ENCODE data around the gene RHOBTB1.

The RHOBTB1 gene

GRCh38 chr10:60930237-60930636 is 13.7 kb downstream of the RHOBTB1 start:
- no peak overlapping the region for H3K9ac ChIP-seq (ENCODE audit: low read length)
- H3K36me3 ChIP-seq (ENCODE audit: control insufficient read depth, insufficient read depth, low read length) = no peaks in the 10 kb centered on the region
- H3K4me1 ChIP-seq (ENCODE audit: control insufficient read depth, insufficient read depth, low read length) = no peaks in the 10 kb centered on the region
- H3K9me3 ChIP-seq (ENCODE audit: control insufficient read depth, low read length) = no peaks in the 10 kb centered on the region
- no peak overlapping the region for H3K4me3 ChIP-seq (ENCODE audit: low read length)
- no peaks in the 10 kb centered on the region for H3K27me3 ChIP-seq (ENCODE audit: control insufficient read depth, insufficient read depth, low read length)

- Histone ChIP-seq H3K9me3 (ENCODE audit: control insufficient read depth, low read length) (no peaks in the 10 kb centered on the region), H3K27me3 (ENCODE audit: control insufficient read depth, insufficient read depth, low read length) (no peaks in the 10 kb centered on the region), H3K4me1 (ENCODE audit: control insufficient read depth, insufficient read depth, low read length) (no peaks in the 10 kb centered on the region), H3K4me3 (ENCODE audit: low read length) (no peak overlapping the region), H3K36me3 (ENCODE audit: control insufficient read depth, insufficient read depth, low read length) (no peaks in the 10 kb centered on the region), H3K9ac (ENCODE audit: low read length) (no peak overlapping the region)
These were observed 22.4 kb downstream of the RHOBTB1 start for GRCh38 chr10:60921633-60922032.

- Histone ChIP-seq H3K4me1 (ENCODE audit: control insufficient read depth, insufficient read depth, low read length) (no peaks in the 10 kb centered on the region), H3K27me3 (ENCODE audit: control insufficient read depth, insufficient read depth, low read length) (no peaks in the 10 kb centered on the region), H3K9ac (ENCODE audit: low read length) (no peak overlapping the region), H3K36me3 (ENCODE audit: control insufficient read depth, insufficient read depth, low read length) (no peaks in the 10 kb centered on the region), H3K4me3 (ENCODE audit: low read length) (no peak overlapping the region), H3K9me3 (ENCODE audit: control insufficient read depth, low read length) (no peaks in the 10 kb centered on the region)
These were observed 23.5 kb downstream of the RHOBTB1 start for GRCh38 chr10:60920479-60920878.

- Histone ChIP-seq H3K9ac (ENCODE audit: low read length) (no peak overlapping the region), H3K4me3 (ENCODE audit: low read length) (no peak overlapping the region), H3K9me3 (ENCODE audit: control insufficient read depth, low read length) (no peaks in the 10 kb centered on the region), H3K36me3 (ENCODE audit: control insufficient read depth, insufficient read depth, low read length) (no peaks in the 10 kb centered on the region), H3K4me1 (ENCODE audit: control insufficient read depth, insufficient read depth, low read length) (no peaks in the 10 kb centered on the region), H3K27me3 (ENCODE audit: control insufficient read depth, insufficient read depth, low read length) (no peaks in the 10 kb centered on the region)
These were observed 24.4 kb downstream of the RHOBTB1 start for GRCh38 chr10:60919551-60919950.

GRCh38 chr10:60917331-60918280 is 26.4 kb downstream of the RHOBTB1 start:
- Histone ChIP-seq H3K27me3 (ENCODE audit: control insufficient read depth, insufficient read depth, low read length) (no peaks in the 10 kb centered on the region), H3K9ac (ENCODE audit: low read length) (no peak overlapping the region), H3K4me3 (ENCODE audit: low read length) (no peak overlapping the region), H3K9me3 (ENCODE audit: control insufficient read depth, low read length) (no peaks in the 10 kb centered on the region), H3K4me1 (ENCODE audit: control insufficient read depth, insufficient read depth, low read length) (no peaks in the 10 kb centered on the region), H3K36me3 (ENCODE audit: control insufficient read depth, insufficient read depth, low read length) (no peaks in the 10 kb centered on the region)

GRCh38 chr10:60916025-60916424 is 28.0 kb downstream of the RHOBTB1 start:
- peaks cover under 1% of the 10 kb centered on the region for H3K4me1 ChIP-seq (ENCODE audit: control insufficient read depth, insufficient read depth, low read length)
- H3K36me3 ChIP-seq (ENCODE audit: control insufficient read depth, insufficient read depth, low read length) = no peaks in the 10 kb centered on the region
- H3K27me3 ChIP-seq (ENCODE audit: control insufficient read depth, insufficient read depth, low read length) = no peaks in the 10 kb centered on the region
- no peaks in the 10 kb centered on the region for H3K9me3 ChIP-seq (ENCODE audit: control insufficient read depth, low read length)
- no peak overlapping the region for H3K4me3 ChIP-seq (ENCODE audit: low read length)
- H3K9ac ChIP-seq (ENCODE audit: low read length) = no peak overlapping the region

GRCh38 chr10:60914690-60915141 is 29.3 kb downstream of the RHOBTB1 start:
- H3K4me3 ChIP-seq (ENCODE audit: low read length) = no peak overlapping the region
- H3K27me3 ChIP-seq (ENCODE audit: control insufficient read depth, insufficient read depth, low read length) = no peaks in the 10 kb centered on the region
- H3K4me1 ChIP-seq (ENCODE audit: control insufficient read depth, insufficient read depth, low read length) = peaks cover 6% of the 10 kb centered on the region
- no peaks in the 10 kb centered on the region for H3K36me3 ChIP-seq (ENCODE audit: control insufficient read depth, insufficient read depth, low read length)
- H3K9ac ChIP-seq (ENCODE audit: low read length) = no peak overlapping the region
- H3K9me3 ChIP-seq (ENCODE audit: control insufficient read depth, low read length) = no peaks in the 10 kb centered on the region

- Histone ChIP-seq H3K27me3 (ENCODE audit: control insufficient read depth, insufficient read depth, low read length) (no peaks in the 10 kb centered on the region), H3K36me3 (ENCODE audit: control insufficient read depth, insufficient read depth, low read length) (no peaks in the 10 kb centered on the region), H3K4me3 (ENCODE audit: low read length) (no peak overlapping the region), H3K4me1 (ENCODE audit: control insufficient read depth, insufficient read depth, low read length) (peaks cover 6% of the 10 kb centered on the region), H3K9ac (ENCODE audit: low read length) (no peak overlapping the region), H3K9me3 (ENCODE audit: control insufficient read depth, low read length) (no peaks in the 10 kb centered on the region)
These were observed 30.3 kb downstream of the RHOBTB1 start for GRCh38 chr10:60913657-60914056.

GRCh38 chr10:60913071-60913470 is 30.9 kb downstream of the RHOBTB1 start:
- H3K4me1 ChIP-seq (ENCODE audit: control insufficient read depth, insufficient read depth, low read length) = peaks cover 6% of the 10 kb centered on the region
- H3K27me3 ChIP-seq (ENCODE audit: control insufficient read depth, insufficient read depth, low read length) = no peaks in the 10 kb centered on the region
- no peaks in the 10 kb centered on the region for H3K36me3 ChIP-seq (ENCODE audit: control insufficient read depth, insufficient read depth, low read length)
- no peak overlapping the region for H3K9ac ChIP-seq (ENCODE audit: low read length)
- H3K4me3 ChIP-seq (ENCODE audit: low read length) = no peak overlapping the region
- no peaks in the 10 kb centered on the region for H3K9me3 ChIP-seq (ENCODE audit: control insufficient read depth, low read length)

GRCh38 chr10:60911715-60912114 is 32.3 kb downstream of the RHOBTB1 start:
- no peak overlapping the region for H3K4me3 ChIP-seq (ENCODE audit: low read length)
- H3K27me3 ChIP-seq (ENCODE audit: control insufficient read depth, insufficient read depth, low read length) = no peaks in the 10 kb centered on the region
- no peaks in the 10 kb centered on the region for H3K9me3 ChIP-seq (ENCODE audit: control insufficient read depth, low read length)
- H3K9ac ChIP-seq (ENCODE audit: low read length) = no peak overlapping the region
- peaks cover 6% of the 10 kb centered on the region for H3K4me1 ChIP-seq (ENCODE audit: control insufficient read depth, insufficient read depth, low read length)
- H3K36me3 ChIP-seq (ENCODE audit: control insufficient read depth, insufficient read depth, low read length) = no peaks in the 10 kb centered on the region

GRCh38 chr10:60911216-60911615 is 32.8 kb downstream of the RHOBTB1 start:
- no peaks in the 10 kb centered on the region for H3K27me3 ChIP-seq (ENCODE audit: control insufficient read depth, insufficient read depth, low read length)
- no peaks in the 10 kb centered on the region for H3K9me3 ChIP-seq (ENCODE audit: control insufficient read depth, low read length)
- no peak overlapping the region for H3K4me3 ChIP-seq (ENCODE audit: low read length)
- peaks cover 6% of the 10 kb centered on the region for H3K4me1 ChIP-seq (ENCODE audit: control insufficient read depth, insufficient read depth, low read length)
- no peaks in the 10 kb centered on the region for H3K36me3 ChIP-seq (ENCODE audit: control insufficient read depth, insufficient read depth, low read length)
- H3K9ac ChIP-seq (ENCODE audit: low read length) = no peak overlapping the region

- Histone ChIP-seq H3K4me1 (ENCODE audit: control insufficient read depth, insufficient read depth, low read length) (peaks cover 6% of the 10 kb centered on the region), H3K9me3 (ENCODE audit: control insufficient read depth, low read length) (no peaks in the 10 kb centered on the region), H3K36me3 (ENCODE audit: control insufficient read depth, insufficient read depth, low read length) (no peaks in the 10 kb centered on the region), H3K4me3 (ENCODE audit: low read length) (no peak overlapping the region), H3K9ac (ENCODE audit: low read length) (no peak overlapping the region), H3K27me3 (ENCODE audit: control insufficient read depth, insufficient read depth, low read length) (no peaks in the 10 kb centered on the region)
These were observed 33.4 kb downstream of the RHOBTB1 start for GRCh38 chr10:60910543-60910942.
